Measurements from ENCODE around the gene PLPP2.

PLPP2 gene

DNA sequence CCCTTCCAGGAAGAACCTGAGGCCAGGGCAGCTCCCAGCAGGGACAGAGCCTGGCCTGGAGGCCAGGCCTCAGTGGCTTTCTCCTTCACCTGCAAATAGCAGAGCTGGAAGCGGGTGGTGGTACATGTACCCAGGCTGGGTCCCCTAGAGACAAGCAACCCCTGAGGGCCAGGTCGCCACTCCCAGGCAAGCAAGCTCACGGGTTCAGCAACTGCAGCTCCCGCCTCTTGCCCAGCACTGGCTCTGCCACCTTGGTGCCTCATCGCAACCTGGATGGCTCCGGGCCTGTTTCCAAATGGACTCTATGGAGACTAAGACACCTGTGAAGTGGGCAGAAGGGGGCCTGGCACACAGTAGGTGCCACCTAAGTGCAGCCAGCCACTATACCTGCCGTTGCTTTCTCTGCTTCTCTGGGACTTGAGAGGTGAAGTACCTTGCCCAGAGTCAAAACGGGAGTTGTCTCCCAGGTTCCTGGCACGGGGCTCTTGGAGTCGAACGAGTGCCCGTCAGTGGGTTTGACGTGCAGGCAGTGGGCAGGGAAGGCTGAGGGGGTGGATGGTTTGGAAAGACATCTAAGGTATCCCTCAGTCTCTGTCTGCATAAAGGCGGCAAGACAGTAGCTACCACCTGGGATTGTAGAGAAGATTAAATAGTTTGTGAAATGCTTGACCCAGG, 2.4 kb upstream of the PLPP2 start:
- no peak for DNase-seq (ENCODE audit: low read depth in 2 of 2)

DNA sequence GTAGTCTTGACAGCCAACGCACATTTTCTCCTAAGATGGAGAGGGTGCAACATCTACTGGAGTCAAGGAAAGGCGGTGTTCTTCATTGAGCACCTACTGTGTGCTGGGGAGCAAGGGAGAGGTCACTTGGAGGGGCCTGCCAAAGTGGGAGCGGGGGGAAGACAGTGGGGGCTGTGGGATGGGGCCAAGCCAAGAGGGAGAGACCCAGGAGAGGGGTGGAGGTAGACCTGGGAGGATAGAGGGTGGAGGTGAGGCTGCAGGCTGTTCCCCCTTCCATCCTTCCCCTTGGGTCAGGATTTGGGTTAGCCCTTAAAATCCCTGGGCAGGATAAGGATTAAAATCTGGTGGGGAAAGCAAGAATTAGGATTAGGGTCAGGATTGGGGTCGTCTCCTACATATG, 1.7 kb upstream of the PLPP2 start:
- DNase-seq (ENCODE audit: low read depth in 2 of 2) = no peak

DNA sequence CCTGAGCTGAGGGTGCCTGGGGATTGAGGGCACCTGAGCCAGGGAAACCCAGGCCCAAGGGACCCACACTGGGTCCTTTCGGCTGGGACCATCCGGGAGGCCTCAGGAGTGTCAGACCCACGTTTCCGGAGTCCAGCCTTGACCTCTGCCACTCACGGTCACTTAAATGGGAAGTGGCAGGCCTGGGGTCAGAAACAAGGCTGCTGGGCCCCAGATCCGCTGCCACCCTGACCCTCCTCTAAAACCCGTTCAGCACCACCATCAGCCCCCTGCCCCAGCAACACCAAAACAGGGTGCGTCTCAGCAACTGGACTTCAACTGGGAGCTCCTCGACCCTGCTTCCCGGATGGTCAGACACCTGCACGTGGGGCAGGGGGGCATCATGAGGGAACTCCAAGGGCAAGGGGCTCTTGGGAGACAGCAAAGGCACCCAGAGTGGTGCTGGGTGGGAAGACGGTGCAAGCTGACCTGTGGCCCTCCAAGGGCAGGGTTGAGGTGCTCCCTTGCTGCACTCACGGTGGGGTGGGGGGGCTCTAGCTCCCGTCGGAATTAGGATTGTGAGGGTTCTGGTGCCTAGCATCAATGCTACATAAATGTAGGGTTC, 1.2 kb upstream of the PLPP2 start:
- no peak for DNase-seq (ENCODE audit: low read depth in 2 of 2)

DNA sequence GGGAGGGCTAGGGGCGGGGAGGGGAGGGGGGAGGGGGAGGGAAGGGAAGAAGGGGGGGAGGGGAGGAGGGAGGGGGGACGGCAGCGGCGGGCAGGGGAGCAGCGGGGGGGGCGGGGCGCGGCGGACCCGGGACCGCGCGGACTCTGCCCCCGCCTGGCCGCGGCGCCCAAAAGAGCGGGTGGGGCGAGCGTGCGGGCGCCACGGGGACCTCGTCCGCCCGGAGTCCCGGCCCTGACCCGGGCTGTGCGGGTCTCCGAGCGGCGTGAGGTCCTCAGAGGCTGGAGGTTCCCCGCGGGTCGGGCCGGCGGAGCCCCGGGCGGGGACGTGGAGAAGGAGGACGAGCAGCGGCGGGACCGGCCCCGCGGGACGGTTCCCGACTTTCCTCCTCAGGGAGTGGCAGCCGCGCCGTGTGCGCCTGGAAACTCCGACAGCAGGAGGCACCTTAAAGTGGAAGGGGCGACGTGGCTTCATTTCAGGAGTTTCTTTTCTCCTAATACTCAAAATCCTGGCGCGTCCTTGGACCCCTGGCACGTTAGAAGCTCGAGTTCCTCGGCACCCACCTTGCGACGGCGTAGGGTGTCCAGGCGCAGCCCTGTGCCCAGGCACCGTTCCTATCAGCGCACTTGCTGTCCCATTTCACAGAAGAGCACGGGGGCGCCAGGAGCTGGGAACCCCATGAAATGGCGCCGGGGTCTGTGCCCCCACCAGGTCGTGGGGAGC, 518 bp upstream of the PLPP2 start:
- DNase-seq (ENCODE audit: low read depth in 2 of 2) = no peak

- DNase-seq (ENCODE audit: low read depth in 2 of 2) = no peak
Observed at GRCh38 chr19:290372-291005, 714 bp downstream of the PLPP2 start.

DNA sequence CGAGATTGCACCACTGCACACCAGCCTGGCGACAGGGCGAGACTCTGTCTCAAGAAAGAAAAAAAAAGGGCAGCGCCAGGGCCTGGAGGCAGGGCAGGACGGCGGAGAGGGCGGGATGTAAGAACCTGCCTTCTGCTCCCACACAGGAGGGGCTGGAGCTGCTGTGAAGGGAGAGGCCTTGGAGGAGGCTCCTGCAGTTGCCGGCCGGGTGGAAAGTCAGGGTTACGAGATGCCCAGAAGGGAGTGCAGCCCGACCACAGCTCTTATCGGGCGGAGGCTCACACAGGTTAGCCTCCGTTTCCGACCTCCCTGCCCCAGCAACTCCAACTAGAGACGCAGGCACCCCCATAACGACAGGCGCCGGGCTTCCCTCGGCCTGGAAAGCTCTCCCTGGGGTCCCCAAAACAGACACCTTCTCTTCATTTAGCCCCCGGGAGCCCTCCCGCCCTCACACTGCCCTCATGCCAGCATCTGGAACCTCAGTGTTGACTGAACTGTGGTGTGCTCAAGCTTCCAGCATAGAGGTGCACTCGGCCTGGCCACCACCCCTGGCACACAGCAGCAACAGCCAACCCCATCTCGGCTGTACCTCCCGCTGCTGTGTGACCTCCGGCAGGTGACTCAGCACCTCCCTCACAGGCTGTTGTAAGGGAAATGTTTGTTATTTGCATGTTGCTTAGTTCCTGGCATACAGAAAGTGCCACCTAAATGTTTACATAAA, 1.4 kb downstream of the PLPP2 start:
- no peak for DNase-seq (ENCODE audit: low read depth in 2 of 2)

DNA sequence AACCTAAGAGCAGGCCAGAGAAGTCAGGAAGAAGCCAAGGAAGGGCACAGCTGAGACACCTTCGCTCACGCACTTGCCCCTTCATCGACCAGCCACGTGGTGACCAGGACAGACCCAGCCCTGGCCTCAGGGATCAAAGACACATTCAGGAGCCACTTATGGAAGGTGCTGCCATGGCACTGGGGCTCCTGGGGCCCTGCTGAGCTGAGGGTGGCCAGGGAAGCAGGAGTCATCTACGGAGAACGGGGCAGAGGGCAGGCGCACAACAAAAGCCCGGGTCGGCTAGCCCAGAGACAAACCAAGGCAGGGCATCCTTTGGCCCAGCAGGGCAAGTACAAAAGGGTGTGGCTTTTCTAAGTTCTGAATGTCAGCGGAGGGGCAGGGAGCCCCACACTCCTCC, 2.3 kb downstream of the PLPP2 start:
- DNase-seq (ENCODE audit: low read depth in 2 of 2) = no peak

DNA sequence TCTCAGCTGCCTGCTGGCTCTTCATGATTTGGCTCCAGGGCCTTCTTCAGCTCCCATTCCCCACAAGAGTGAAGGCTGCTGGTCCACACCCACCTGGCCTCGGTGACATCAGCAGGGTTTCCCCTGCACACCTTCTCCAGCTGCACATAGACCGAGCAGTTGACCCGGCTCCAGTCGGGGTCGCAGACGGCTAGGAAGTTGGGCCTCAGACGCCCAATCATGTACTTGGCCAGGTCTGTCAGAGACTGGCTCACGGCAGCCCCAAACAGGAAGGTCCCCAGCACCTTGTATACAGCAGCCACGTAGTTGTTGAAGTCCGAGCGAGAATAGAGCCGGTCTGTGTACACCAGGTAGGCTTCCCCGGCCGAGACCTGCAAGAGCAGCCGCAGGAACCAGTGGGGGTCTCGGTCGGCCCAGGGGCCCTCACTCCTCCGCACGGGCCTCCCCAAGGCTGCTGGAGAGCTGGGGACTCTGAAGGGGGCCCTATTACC, 3.8 kb downstream of the PLPP2 start:
- DNase-seq (ENCODE audit: low read depth in 2 of 2) = no peak

DNA sequence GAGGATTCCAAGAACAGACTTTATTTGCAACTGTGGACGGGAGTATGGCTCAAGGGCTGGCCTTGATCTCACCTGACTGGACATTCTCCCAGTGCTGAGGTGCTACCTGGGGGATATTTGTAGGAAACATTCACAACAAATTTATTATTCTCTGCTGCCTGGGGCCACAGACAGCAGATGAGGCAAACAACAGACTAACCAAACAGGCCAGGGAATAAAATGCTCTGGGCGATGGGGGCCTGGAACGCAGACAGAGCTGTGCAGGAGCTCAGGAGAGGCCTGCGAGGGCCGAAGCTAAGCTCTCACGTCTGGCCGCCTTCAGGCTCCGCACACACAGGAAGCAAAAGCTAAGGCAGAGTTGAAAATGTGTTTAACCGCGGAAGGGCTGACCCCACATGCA, 7.8 kb downstream of the PLPP2 start:
- no peak for DNase-seq (ENCODE audit: low read depth in 2 of 2)

GRCh38 chr19:282501-282900, 8.7 kb downstream of the PLPP2 start:
- no peak for DNase-seq (ENCODE audit: low read depth in 2 of 2)

- no peak for DNase-seq (ENCODE audit: low read depth in 2 of 2)
Observed at GRCh38 chr19:281992-282391, 9.2 kb downstream of the PLPP2 start.

GRCh38 chr19:281156-281853, 9.9 kb downstream of the PLPP2 start:
- DNase-seq (ENCODE audit: low read depth in 2 of 2) = no peak

GRCh38 chr19:280541-281009, 10.6 kb downstream of the PLPP2 start:
- DNase-seq (ENCODE audit: low read depth in 2 of 2) = no peak

DNA sequence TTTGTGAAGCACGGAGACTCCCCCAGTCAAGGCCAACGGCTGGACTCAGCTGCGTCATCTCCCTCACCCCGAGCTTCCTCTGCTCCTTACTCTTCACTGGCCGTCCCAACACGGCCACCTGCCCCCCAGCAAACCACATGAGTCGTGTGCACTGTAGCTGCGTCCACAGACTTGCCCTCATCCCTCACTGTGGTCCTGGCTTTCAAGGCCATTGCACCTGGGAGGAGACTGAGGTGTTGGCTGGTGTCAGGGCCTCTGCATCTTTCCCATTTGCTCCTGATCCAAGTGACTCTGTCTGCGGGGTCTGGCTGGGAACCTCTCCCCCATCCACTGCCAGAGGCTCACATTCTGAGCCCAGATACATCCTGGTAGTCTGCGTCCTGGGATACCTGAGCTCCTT, 11.5 kb downstream of the PLPP2 start:
- DNase-seq (ENCODE audit: low read depth in 2 of 2) = no peak

DNA sequence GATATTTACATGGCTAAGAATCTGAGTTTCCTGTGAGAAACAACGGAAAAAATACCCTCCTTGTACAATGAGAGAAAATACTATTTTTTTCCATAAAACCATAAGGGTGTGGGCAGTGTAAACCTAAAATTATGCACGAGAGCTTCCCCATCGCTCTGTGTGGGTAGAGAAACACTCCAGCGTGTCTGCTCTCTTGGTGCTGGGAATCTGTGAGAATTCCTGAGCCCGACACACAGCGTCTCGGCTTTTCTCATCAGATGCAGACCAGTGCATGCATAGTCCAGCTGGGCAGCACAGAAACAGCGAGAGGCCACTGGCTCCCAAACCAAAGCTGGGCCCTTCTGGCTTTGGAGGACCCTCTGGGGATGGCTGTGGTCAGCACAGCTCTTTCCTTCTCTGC, 12.0 kb downstream of the PLPP2 start:
- DNase-seq (ENCODE audit: low read depth in 2 of 2) = no peak

- no peak for DNase-seq (ENCODE audit: low read depth in 2 of 2)
Observed at GRCh38 chr19:277581-278165, 13.5 kb downstream of the PLPP2 start.

- DNase-seq (ENCODE audit: low read depth in 2 of 2) = no peak
Observed at GRCh38 chr19:277131-277530, 14.1 kb downstream of the PLPP2 start.

DNA sequence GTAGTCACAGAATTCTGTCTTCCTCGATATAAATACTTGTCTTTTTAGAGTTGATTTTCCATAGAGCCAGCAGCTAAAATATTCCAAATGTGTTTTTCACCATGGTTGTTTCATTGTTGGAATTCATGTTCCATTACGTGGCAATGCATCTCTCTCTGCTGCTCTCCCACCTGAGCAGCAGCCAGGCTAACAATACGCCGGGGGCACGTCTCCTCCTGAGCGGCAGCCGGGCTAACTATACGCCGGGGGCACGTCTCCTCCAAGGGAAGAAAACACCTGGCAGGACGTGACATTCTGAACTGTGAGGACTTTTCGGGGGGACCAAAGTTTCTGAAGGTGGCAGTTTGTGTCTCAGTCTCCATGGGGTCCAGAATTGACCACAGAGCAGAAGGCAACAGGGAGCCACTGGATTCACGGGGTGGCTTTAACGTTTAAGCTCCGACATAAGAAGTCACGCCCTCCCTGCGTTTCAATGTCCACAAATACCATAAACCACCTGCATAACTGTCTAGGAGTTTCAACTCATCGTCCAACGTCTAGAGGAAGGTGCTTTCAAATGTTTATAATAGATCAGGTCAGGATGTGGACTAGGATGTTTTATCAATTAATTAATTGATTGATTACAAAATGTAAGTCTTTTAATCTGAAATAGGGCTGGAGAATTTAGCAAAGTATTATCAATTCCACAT, 15.1 kb downstream of the PLPP2 start:
- DNase-seq (ENCODE audit: low read depth in 2 of 2) = no peak

- no peak for DNase-seq (ENCODE audit: low read depth in 2 of 2)
Observed at GRCh38 chr19:275000-275399, 16.2 kb downstream of the PLPP2 start.

DNA sequence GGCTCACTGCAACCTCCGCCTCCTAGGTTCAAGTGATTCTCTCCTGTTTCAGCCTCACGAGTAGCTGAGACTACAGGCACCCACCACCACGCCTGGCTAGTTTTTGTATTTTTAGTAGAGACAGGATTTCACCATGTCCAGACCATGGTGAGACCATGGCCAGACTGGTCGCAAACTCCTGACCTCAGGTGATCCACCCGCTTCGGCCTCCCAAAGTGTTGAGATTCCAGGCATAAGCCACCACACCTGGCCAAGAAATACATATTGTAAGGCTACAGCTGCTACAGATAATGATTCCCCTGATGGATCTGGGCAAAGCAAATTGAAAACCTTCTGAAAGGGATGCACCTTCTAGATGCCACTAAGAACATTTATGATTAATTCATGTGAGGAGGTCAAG, 17.8 kb downstream of the PLPP2 start:
- no peak for DNase-seq (ENCODE audit: low read depth in 2 of 2)

Measured in activated CD4-positive, alpha-beta T cell treated with anti-CD3 and anti-CD28 coated beads for 24 hours (primary cell).